ENCODE measurements around the gene VMP1.
A peak's percentile ranks its signal among the peaks of the same experiment; 100 is the strongest.

VMP1 gene

GRCh38 chr17:59722623-59723022, 15.2 kb downstream of the VMP1 start:
- no peaks in the 10 kb centered on the region for H3K9me3 Mint-ChIP-seq
- no peak overlapping the region for H3K4me3 Mint-ChIP-seq
- no peaks in the 10 kb centered on the region for H3K27me3 Mint-ChIP-seq
- intact Hi-C loops (cut with micrococcal nuclease), result no loop called here
- peaks cover 19% of the 10 kb centered on the region for H3K36me3 Mint-ChIP-seq (ENCODE audit: low read depth)
- H3K27ac Mint-ChIP-seq, result peak overlapping the region; percentile 55
- H3K4me1 Mint-ChIP-seq (ENCODE audit: low read depth), result peaks cover 56% of the 10 kb centered on the region

DNA sequence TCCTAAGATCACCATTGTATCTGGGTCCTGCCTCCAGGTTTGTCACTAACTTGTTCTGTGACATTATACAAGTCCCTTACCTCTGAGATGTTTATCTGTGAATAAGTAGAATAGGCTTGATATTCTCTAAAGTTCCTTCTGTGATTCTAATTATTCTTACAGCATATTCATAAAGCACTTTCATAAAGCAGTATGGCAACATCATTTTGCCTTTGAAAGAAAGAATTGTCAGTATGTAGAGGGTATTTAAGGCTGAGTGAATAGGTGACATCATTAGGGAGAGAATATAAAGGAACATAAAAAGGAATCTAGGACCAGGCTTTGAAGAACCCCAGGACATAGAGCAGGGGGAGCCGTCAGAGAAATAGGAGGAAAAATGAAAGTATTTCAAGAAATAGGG, 15.6 kb downstream of the VMP1 start:
- intact Hi-C loops (cut with micrococcal nuclease), result no loop called here
- no peak overlapping the region for H3K4me3 Mint-ChIP-seq
- H3K9me3 Mint-ChIP-seq, result no peaks in the 10 kb centered on the region
- H3K4me1 Mint-ChIP-seq (ENCODE audit: low read depth), result peaks cover 56% of the 10 kb centered on the region
- H3K27me3 Mint-ChIP-seq, result no peaks in the 10 kb centered on the region
- H3K36me3 Mint-ChIP-seq (ENCODE audit: low read depth), result peaks cover 16% of the 10 kb centered on the region
- peak overlapping the region; percentile 55 for H3K27ac Mint-ChIP-seq

- no peak overlapping the region for H3K4me3 Mint-ChIP-seq
- peaks cover 56% of the 10 kb centered on the region for H3K4me1 Mint-ChIP-seq (ENCODE audit: low read depth)
- no peaks in the 10 kb centered on the region for H3K27me3 Mint-ChIP-seq
- peak overlapping the region; percentile 55 for H3K27ac Mint-ChIP-seq
- peaks cover 11% of the 10 kb centered on the region for H3K36me3 Mint-ChIP-seq (ENCODE audit: low read depth)
- intact Hi-C loops (cut with micrococcal nuclease), result no loop called here
- H3K9me3 Mint-ChIP-seq, result no peaks in the 10 kb centered on the region
Measured at GRCh38 chr17:59723607-59724006, 16.2 kb downstream of the VMP1 start.

GRCh38 chr17:59725691-59726090, 18.2 kb downstream of the VMP1 start:
- intact Hi-C loops (cut with micrococcal nuclease), result no loop called here

DNA sequence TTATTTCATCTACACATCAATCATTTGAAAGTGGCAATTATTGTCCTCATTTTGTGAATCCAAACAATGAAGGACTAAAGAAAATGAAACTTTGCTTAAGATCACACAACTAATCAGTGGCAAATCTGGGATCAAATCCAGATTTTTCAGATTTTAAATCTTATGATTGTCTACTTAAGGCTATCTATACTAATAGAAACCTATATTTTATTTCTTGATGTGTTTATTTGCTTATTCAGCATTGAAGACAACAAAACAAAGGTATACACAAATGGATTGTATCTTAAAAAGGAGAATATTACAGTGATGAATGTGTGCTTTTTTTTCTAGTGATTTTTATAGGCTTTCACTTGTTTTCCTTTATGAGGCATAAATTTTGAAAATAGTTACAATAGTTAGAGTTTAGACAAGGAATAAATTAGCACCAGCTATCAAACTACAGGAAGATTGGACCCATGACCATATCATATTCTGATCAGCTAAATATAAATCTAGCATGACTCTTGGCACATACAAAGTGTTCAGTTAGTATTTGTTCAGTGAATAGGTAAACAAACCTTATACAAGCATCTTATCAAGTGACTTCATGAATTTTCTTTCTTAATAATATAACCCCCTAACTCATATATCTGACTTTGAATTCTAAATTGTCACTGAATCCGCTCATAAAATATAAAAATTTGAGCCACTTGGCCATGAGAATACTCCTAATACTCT, 20.5 kb downstream of the VMP1 start:
- Mint-ChIP-seq H3K4me1 (ENCODE audit: low read depth) (peaks cover 50% of the 10 kb centered on the region), H3K4me3 (no peak overlapping the region), H3K36me3 (ENCODE audit: low read depth) (peaks cover 17% of the 10 kb centered on the region), H3K9me3 (no peaks in the 10 kb centered on the region), H3K27me3 (no peaks in the 10 kb centered on the region), H3K27ac (no peak overlapping the region)
- intact Hi-C loops (cut with micrococcal nuclease), result no loop called here

More at GRCh38 chr17:59725691-59726090, 18.2 kb downstream of the VMP1 start:
- H3K27ac Mint-ChIP-seq, result peak overlapping the region; percentile 55
- H3K9me3 Mint-ChIP-seq, result no peaks in the 10 kb centered on the region
- H3K27me3 Mint-ChIP-seq, result no peaks in the 10 kb centered on the region
- no peak overlapping the region for H3K4me3 Mint-ChIP-seq
- H3K36me3 Mint-ChIP-seq (ENCODE audit: low read depth), result peaks cover 6% of the 10 kb centered on the region
- peaks cover 57% of the 10 kb centered on the region for H3K4me1 Mint-ChIP-seq (ENCODE audit: low read depth)

GRCh38 chr17:59730268-59730834, 22.9 kb downstream of the VMP1 start:
- peak overlapping the region; percentile 63 for H3K4me3 Mint-ChIP-seq

GRCh38 chr17:59733697-59734096, 26.2 kb downstream of the VMP1 start:
- Mint-ChIP-seq H3K9me3 (no peaks in the 10 kb centered on the region), H3K4me3 (no peak overlapping the region), H3K4me1 (ENCODE audit: low read depth) (peaks cover 14% of the 10 kb centered on the region), H3K36me3 (ENCODE audit: low read depth) (peaks cover 45% of the 10 kb centered on the region), H3K27ac (no peak overlapping the region), H3K27me3 (no peaks in the 10 kb centered on the region)
- intact Hi-C loops (cut with micrococcal nuclease), result no loop called here

More at GRCh38 chr17:59730268-59730834, 22.9 kb downstream of the VMP1 start:
- Mint-ChIP-seq H3K4me1 (ENCODE audit: low read depth) (peaks cover 29% of the 10 kb centered on the region), H3K27me3 (no peaks in the 10 kb centered on the region), H3K36me3 (ENCODE audit: low read depth) (peaks cover 20% of the 10 kb centered on the region), H3K9me3 (no peaks in the 10 kb centered on the region), H3K27ac (peak overlapping the region; percentile 78)
- intact Hi-C loops (cut with micrococcal nuclease), result no loop called here

DNA sequence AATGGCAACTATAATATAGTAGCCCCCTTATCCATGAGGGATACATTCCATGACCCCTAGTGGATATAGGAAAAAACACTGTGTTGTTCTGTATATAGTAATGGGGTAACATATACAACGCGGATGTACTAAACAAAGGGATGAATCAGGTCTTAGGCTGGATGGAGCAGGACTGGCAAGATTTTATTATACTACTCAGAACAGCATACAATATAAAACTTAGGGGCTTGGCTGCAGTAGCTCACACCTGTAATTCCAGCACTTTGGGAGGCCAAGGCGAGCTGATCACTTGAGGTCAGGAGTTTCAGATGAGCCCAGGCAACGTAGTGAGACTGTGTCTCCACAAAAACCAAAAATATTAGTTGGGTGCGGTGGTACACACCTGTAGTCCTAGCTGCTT, 26.8 kb downstream of the VMP1 start:
- Mint-ChIP-seq H3K36me3 (ENCODE audit: low read depth) (peaks cover 48% of the 10 kb centered on the region), H3K27me3 (no peaks in the 10 kb centered on the region), H3K4me1 (ENCODE audit: low read depth) (peaks cover 14% of the 10 kb centered on the region), H3K4me3 (no peak overlapping the region), H3K27ac (no peak overlapping the region), H3K9me3 (no peaks in the 10 kb centered on the region)
- intact Hi-C loops (cut with micrococcal nuclease), result no loop called here

- Mint-ChIP-seq H3K4me3 (no peak overlapping the region), H3K27me3 (no peaks in the 10 kb centered on the region), H3K9me3 (no peaks in the 10 kb centered on the region), H3K36me3 (ENCODE audit: low read depth) (peaks cover 73% of the 10 kb centered on the region), H3K4me1 (ENCODE audit: low read depth) (no peaks in the 10 kb centered on the region), H3K27ac (no peak overlapping the region)
- intact Hi-C loops (cut with micrococcal nuclease), result no loop called here
Measured at GRCh38 chr17:59737324-59737723, 29.9 kb downstream of the VMP1 start.

GRCh38 chr17:59743842-59744241, 36.4 kb downstream of the VMP1 start:
- no peaks in the 10 kb centered on the region for H3K27me3 Mint-ChIP-seq
- no peak overlapping the region for H3K27ac Mint-ChIP-seq
- no peaks in the 10 kb centered on the region for H3K4me1 Mint-ChIP-seq (ENCODE audit: low read depth)
- intact Hi-C loops (cut with micrococcal nuclease), result loop anchor here (5.0 kb wide), 1 partner anchor 37 kb away; the partner anchor contains the start of genes PTRH2 and VMP1
- H3K36me3 Mint-ChIP-seq (ENCODE audit: low read depth), result peaks cover 57% of the 10 kb centered on the region
- no peak overlapping the region for H3K4me3 Mint-ChIP-seq
- peaks cover 8% of the 10 kb centered on the region for H3K9me3 Mint-ChIP-seq

GRCh38 chr17:59745040-59745439, 37.6 kb downstream of the VMP1 start:
- intact Hi-C loops (cut with micrococcal nuclease), result no loop called here
- H3K4me3 Mint-ChIP-seq, result no peak overlapping the region
- peaks cover 8% of the 10 kb centered on the region for H3K9me3 Mint-ChIP-seq
- H3K27me3 Mint-ChIP-seq, result no peaks in the 10 kb centered on the region
- H3K4me1 Mint-ChIP-seq (ENCODE audit: low read depth), result no peaks in the 10 kb centered on the region
- peaks cover 45% of the 10 kb centered on the region for H3K36me3 Mint-ChIP-seq (ENCODE audit: low read depth)
- no peak overlapping the region for H3K27ac Mint-ChIP-seq

DNA sequence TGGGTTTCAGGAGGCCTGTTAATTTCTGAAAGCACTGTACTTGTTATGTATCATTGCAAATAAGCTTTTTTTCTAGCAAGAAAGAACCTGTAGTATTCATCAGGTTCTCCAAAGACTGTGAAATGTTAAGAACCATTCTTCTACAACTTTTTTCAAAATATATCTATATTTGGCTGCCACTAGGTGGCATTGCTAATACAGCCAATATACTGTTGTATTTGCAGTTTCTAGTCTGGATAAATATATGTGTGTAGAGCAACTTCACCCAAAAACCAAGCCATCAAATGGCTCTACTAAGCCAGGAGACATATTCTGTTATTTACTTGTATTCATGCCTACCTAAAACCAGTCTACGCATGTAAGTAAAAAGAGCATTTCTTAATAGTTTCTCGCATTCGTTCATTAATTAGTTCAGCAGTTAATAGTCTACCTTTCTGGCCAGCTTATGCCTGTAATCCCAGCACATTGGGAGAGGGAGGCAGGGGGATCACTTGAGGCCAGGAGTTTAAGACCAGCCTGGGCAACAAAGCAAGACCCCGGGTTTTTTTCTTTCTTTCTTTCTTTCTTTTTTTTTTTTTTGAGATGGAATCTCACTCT, 39.5 kb downstream of the VMP1 start:
- H3K27me3 Mint-ChIP-seq, result no peaks in the 10 kb centered on the region
- H3K9me3 Mint-ChIP-seq, result peaks cover 8% of the 10 kb centered on the region
- intact Hi-C loops (cut with micrococcal nuclease), result loop anchor here (1.0 kb wide), 1 partner anchor 112 kb away; no protein-coding TSS in a partner anchor
- peaks cover 28% of the 10 kb centered on the region for H3K36me3 Mint-ChIP-seq (ENCODE audit: low read depth)
- no peak overlapping the region for H3K4me3 Mint-ChIP-seq
- H3K27ac Mint-ChIP-seq, result peak overlapping the region; percentile 60
- H3K4me1 Mint-ChIP-seq (ENCODE audit: low read depth), result peaks cover 10% of the 10 kb centered on the region

GRCh38 chr17:59748591-59748990, 41.1 kb downstream of the VMP1 start:
- Mint-ChIP-seq H3K4me1 (ENCODE audit: low read depth) (peaks cover 14% of the 10 kb centered on the region), H3K27me3 (no peaks in the 10 kb centered on the region), H3K27ac (no peak overlapping the region), H3K4me3 (no peak overlapping the region), H3K36me3 (ENCODE audit: low read depth) (peaks cover 12% of the 10 kb centered on the region), H3K9me3 (no peaks in the 10 kb centered on the region)
- intact Hi-C loops (cut with micrococcal nuclease), result no loop called here

DNA sequence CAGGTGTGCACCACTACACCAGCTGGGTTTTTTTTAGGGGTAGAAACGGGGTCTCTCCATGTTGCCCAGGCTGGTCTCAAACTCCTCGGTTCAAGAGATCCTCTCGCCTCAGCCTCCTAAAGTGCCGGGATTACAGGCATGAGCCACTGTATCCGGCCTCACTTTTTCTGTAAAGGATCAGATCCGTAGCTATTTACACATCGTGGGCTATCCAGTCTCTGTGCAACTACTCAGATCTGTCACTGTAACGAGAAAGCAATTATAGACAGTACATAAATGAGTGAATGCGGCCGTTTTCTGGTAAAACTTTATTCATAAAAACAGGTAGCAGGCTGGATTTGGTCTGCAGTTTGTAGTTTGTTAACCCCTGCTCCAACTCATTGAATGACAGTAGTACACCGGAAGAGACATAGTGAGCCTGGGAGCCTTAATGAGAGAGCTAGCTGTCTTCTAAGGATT, 44.5 kb downstream of the VMP1 start:
- intact Hi-C loops (cut with micrococcal nuclease), result loop anchor here (2.0 to 5.0 kb wide), 2 partner anchors 35 to 95 kb away; no protein-coding TSS in a partner anchor
- Mint-ChIP-seq H3K4me3 (peak overlapping the region; percentile 13), H3K36me3 (ENCODE audit: low read depth) (peaks cover 13% of the 10 kb centered on the region), H3K4me1 (ENCODE audit: low read depth) (peaks cover 37% of the 10 kb centered on the region), H3K9me3 (no peaks in the 10 kb centered on the region), H3K27ac (peak overlapping the region; percentile 83), H3K27me3 (no peaks in the 10 kb centered on the region)

Data from dendritic cell treated with granulocyte-macrophage colony-stimulating factor and Interleukin-4, amounts not matched to agents 40 ng/mL and 50 ng/mL, for 4 days (primary cell).